Stomach (tissue), 9 donors: ENCODE measurements around the gene RGS17. TPM values are rescaled to one million over a fixed set of nuclear protein-coding genes. Genes with fewer than 3 reads are reported as not detected.

ENCODE experiments used
- DNase-seq, 2 donors: peaks; one replicate each; pipeline versions ENCODE4 v3.0.0 to v3.0.0-alpha.2; 2013 to 2019
- H3K27ac ChIP-seq, 5 donors: fragments of 200-600 bp in 4 of 5; sonication (generic) in 4 of 5; one replicate each; pipeline ENCODE4 v1.5.1; 2013 to 2019; ENCODE audit warnings: mild to moderate bottlenecking in 1 of 5, moderate library complexity in 1 of 5
- H3K27me3 ChIP-seq, 3 donors: fragments of 200-600 bp; sonication (generic); one replicate each; pipeline ENCODE4 v1.5.1; 2017 to 2019; ENCODE audit warnings: mixed run types in 1 of 3
- H3K36me3 ChIP-seq, 4 donors: fragments of 200-600 bp; sonication (generic); 1 replicate in 3 of 4; 2 replicates in 1 of 4; pipeline ENCODE4 v1.5.1; 2016 to 2019
- H3K4me1 ChIP-seq, 4 donors: fragments of 200-600 bp; sonication (generic); one replicate each; pipeline ENCODE4 v1.5.1; 2016 to 2019
- H3K4me3 ChIP-seq, 4 donors: fragments of 200-600 bp; sonication (generic) in 3 of 4; one replicate each; pipeline ENCODE4 v1.5.1; 2016 to 2019; ENCODE audit warnings: mild to moderate bottlenecking in 1 of 4
- H3K9me3 ChIP-seq, 4 donors: fragments of 200-600 bp; sonication (generic); one replicate each; pipeline ENCODE4 v1.5.1; 2016 to 2019
- EP300 ChIP-seq: sonication (generic); formaldehyde crosslinking; IDR thresholded peaks from one replicate; pipeline ENCODE4 v1.6.1; 2017; ENCODE audit warnings: antibody characterized with exemption
- POLR2A ChIP-seq, 4 donors: fragments of 450-650 bp; IDR thresholded peaks; one replicate each; pipeline ENCODE4 v1.6.1; 2016; ENCODE audit warnings: antibody characterized with exemption in 4 of 4, control low read depth in 2 of 4, mild to moderate bottlenecking in 1 of 4, moderate library complexity in 1 of 4
- POLR2AphosphoS5 ChIP-seq, 3 donors: sonication (generic); formaldehyde crosslinking; IDR thresholded peaks; one replicate each; pipeline ENCODE4 v1.6.1; 2016; ENCODE audit warnings: antibody characterized with exemption in 3 of 3
- whole genome bisulfite sequencing, 5 donors: extraction: QIAGEN DNeasy Blood & Tissue Kit in 3 of 5; methylation state at CpG; one replicate each; pipeline versions ENCODE4 v1.1.5 to v1.1.7; 2013 to 2018; 5-methylcytosine and 5-hydroxymethylcytosine counted together
- intact Hi-C: fragments of 100-400 bp; cut with DNase I; formaldehyde crosslinking; loops from one replicate; pipeline ENCODE4 v1.15.1; 2023; ENCODE audit warnings: low total_unique reads
- polyA plus RNA-seq, 3 donors: library from polyadenylated mRNA; stranded (reverse); fragments of 200-250 nt; gene quantifications; one replicate each; pipeline ENCODE4 v1.2.3, GENCODE V29; 2013
- total RNA-seq, 5 donors: library from RNA; depleted of rRNA; stranded (reverse); fragments of >200 nt; gene quantifications; one replicate each; pipeline versions ENCODE4 v1.1.0 to v1.2.3, GENCODE V29; 2014 to 2016
- TF ChIP-seq, protein P1 (sequence below), 7 experiments: fragments of 450-650 bp in 4 of 7; fragments of 200-600 bp in 3 of 7; sonication (generic) in 3 of 7; IDR thresholded peaks; one replicate each; pipeline ENCODE4 v1.5.1; 2016 to 2019; ENCODE audit warnings: antibody characterized with exemption in 7 of 7, control low read depth in 2 of 7, mild to moderate bottlenecking in 1 of 7
- donor health status: healthy with polysubstance abuse.
- donor health status: Bipolar disorder and iron deficiency.
- donor health status: healthy.

Gene RGS17
- total and polyA plus RNA-seq, 8 donors: 0.33 to 2.8 (median 1.7) TPM; not detected in 1

DNA sequence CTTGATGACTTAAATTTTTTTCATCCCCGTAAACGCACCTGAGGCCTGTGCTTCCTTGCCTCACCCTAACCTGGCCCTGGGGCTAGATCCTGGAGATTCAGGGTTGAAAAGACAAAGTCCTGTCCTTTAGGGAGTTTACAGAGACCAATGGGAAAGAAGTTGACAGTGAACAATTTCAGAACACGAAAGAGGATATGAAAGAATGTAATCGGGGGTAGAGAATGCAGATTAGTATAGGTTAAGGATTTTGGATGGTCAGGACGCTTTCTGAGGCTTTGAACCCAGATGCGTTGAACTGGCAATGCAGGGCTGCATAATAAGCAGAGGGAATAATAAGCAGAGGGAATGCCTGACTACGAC is 146.6 kb downstream of the RGS17 start:
- peak overlapping the region; percentile 69 to 92 (median 89) for H3K27ac ChIP-seq

DNA sequence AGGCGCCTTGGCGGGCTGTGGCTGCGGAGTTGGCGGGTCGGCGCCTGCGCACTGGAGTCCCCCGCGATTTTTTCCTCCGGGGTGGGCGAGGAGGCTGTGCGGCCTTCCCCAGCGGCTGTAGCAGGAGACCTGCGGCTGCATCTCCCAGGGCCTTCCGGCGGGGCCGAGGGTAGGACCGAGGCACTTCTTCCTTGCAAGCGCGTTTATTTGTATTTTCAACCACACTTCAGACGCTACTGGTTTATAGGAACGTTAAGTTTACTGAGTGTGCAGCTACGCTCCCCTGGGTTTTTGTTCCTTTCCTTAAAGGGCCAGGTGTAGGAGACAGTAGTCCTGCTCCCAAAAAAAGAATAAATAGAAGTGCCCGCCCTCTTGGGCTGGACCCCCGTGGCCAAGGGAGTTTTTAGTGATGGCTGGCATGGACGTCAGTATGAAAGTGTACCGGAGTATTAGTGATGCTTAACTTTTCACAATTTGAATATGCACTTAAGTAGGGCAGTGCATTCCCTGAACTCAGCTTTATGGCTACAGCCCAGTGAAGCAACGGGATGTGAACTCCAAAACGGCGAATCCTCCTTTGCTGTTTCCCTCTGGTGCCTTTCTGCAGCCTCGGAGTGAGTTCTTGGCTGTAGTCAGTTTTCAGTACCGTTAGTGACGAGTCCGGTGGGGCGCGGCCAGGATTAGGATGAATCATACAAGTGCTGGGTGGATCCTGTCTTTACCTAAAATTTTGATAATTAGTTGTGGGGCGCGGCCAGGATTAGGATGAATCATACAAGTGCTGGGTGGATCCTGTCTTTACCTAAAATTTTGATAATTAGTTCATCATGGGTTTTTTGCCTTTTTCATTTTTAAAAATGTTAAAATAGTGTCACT is 147.2 kb downstream of the RGS17 start:
- Histone ChIP-seq H3K4me3 (peak overlapping the region; percentile 58 to 97 (median 76)), H3K27ac (peak overlapping the region; percentile 84 to 94 (median 91)), H3K9me3 (no peaks in the 10 kb centered on the region), H3K4me1 (peaks cover 19 to 45% (median 29%) of the 10 kb centered on the region in 4 donors), H3K27me3 (no peaks in the 10 kb centered on the region), H3K36me3 (peaks cover 0 to 6% (median 0%) of the 10 kb centered on the region in 4 donors)
- 0% methylated on average over 29 to 38 of the region's 38 CpGs for WGBS, 5 donors
- TF ChIP-seq, protein P1, sequence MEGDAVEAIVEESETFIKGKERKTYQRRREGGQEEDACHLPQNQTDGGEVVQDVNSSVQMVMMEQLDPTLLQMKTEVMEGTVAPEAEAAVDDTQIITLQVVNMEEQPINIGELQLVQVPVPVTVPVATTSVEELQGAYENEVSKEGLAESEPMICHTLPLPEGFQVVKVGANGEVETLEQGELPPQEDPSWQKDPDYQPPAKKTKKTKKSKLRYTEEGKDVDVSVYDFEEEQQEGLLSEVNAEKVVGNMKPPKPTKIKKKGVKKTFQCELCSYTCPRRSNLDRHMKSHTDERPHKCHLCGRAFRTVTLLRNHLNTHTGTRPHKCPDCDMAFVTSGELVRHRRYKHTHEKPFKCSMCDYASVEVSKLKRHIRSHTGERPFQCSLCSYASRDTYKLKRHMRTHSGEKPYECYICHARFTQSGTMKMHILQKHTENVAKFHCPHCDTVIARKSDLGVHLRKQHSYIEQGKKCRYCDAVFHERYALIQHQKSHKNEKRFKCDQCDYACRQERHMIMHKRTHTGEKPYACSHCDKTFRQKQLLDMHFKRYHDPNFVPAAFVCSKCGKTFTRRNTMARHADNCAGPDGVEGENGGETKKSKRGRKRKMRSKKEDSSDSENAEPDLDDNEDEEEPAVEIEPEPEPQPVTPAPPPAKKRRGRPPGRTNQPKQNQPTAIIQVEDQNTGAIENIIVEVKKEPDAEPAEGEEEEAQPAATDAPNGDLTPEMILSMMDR (IDR thresholded peaks at IDR 0.05): no peak
- peak; percentile 10 to 45 (median 37) for TF ChIP-seq POLR2AphosphoS5 (IDR thresholded peaks at IDR 0.05)
- TF ChIP-seq EP300: no peak
- peak; percentile 93 to 99 for DNase-seq
- intact Hi-C loops: no loop called here

More for the DNA sequence above, 146.6 kb downstream of the RGS17 start:
- Histone ChIP-seq H3K4me3 (peak overlapping the region; percentile 58 to 97 (median 76)), H3K4me1 (peaks cover 19 to 45% (median 29%) of the 10 kb centered on the region in 4 donors), H3K9me3 (no peaks in the 10 kb centered on the region), H3K36me3 (peaks cover 0 to 7% (median under 1%) of the 10 kb centered on the region in 4 donors), H3K27me3 (no peaks in the 10 kb centered on the region)
- TF ChIP-seq POLR2A (IDR thresholded peaks at IDR 0.05) (no peak), EP300 (no peak), POLR2AphosphoS5 (IDR thresholded peaks at IDR 0.05) (no peak)
- TF ChIP-seq, protein P1 (IDR thresholded peaks at IDR 0.05): no peak
- DNase-seq: peak in 1 of 2 donors; percentile 10
- intact Hi-C loops: no loop called here
- 3 to 8% (median 6%) methylated on average over 7 of the region's 7 CpGs for WGBS, 5 donors

DNA sequence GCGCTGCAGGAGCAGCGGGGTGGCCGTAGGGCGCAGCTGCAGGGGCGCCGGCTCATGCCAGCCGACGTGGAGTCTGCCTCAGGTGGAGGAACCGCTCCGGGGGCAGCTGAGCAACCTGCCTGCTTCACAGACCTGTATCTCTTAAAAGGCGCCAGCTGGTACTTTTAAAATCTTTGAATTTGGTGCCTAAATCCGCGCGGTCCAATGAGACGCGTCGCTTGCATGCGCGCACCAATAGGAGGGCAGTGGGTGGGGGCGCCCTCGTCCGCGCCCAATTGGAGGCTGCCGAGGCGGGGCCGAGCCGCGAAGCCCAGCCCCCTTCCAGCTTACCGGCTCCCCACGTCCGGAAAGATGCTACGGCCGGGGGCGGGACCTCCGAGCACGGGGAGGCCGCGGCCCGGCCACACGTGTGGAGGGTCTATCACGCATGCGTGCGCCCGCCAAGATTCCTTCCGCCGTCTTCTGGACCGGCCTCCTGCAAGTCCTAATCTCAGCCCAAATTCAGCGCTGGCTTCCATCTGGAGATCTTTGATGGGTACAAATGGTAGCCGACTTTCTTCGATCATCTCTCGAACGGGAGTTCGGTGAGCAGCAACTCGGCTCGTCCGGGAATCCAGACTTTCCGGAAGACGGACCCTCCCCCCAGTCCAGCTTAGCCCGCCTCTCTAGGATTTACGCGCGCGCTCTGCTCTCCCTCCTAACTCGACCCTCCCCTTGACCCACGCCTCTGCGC is 148.0 kb downstream of the RGS17 start, which contains the start of gene FBXO5:
TSS of gene FBXO5 (minus strand) at position 138 of the 733 bp plus-strand sequence. CDS start at position 56, 82 bp downstream.
- H3K27me3 ChIP-seq: no peaks in the 10 kb centered on the region
- peaks cover 0 to 6% (median 0%) of the 10 kb centered on the region in 4 donors for H3K36me3 ChIP-seq
- peak within 1 kb of the TSS; percentile 58 to 97 (median 76) for H3K4me3 ChIP-seq
- TF ChIP-seq POLR2A (IDR thresholded peaks at IDR 0.05): no peak
- peak; percentile 53 for TF ChIP-seq EP300
- peak; percentile 8 to 50 (median 44) for TF ChIP-seq POLR2AphosphoS5 (IDR thresholded peaks at IDR 0.05)
- WGBS, 5 donors: 0 to 1% (median 0%) methylated on average over 43 to 66 of the region's 66 CpGs
- intact Hi-C loops: no loop called here
- peak; percentile 97 to 100 for DNase-seq
- no peaks in the 10 kb centered on the region for H3K9me3 ChIP-seq
- peak within 1 kb of the TSS; percentile 84 to 94 (median 91) for H3K27ac ChIP-seq
- H3K4me1 ChIP-seq: peaks cover 19 to 45% (median 29%) of the 10 kb centered on the region in 4 donors

DNA sequence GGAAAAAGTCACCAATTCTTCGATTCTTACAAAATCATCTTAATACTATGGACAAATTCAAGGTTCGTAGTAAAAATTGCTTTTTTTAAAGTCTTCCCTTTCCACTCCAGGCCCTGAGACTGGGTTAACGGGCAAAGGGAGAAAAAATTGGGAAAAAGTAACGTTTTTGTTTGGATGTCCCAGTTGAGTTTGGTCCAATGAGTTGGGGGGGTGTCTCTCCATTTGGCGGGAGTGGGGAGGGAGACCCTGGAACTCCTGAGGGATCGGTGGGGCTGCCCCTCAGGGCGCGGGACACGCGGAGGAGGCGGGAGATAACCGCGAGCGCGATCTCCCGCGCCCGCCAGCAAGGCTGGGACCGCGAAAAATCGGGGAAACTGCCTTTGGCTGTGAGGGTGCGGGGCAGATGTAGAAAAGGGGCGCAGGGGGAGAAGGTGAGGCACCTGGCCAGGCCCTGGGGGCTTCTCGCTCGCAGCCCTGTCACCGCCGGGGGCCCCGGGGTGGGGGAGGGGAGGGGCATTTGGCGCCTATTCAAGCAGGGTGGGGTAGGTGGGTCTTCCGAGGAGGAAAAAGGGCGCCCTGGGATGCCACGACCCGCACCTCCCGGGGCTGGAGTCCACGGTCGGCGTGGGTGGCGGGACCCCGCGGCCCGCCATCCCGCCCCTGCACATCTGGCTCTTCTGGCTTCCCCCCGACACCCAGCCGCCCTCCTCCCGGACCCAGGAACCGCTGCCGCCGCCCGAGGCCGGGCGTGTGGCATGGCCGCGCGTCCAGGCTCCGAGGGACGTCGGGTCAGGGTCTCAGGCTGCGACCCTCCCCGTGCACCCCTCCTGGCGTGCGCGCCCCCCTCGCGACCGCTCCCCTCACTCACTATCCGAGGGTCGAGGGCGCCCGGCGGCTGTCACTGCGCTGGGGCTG is 148.8 kb downstream of the RGS17 start:
- 1 to 7% (median 4%) methylated on average over 19 to 71 of the region's 71 CpGs for WGBS, 5 donors
- H3K27ac ChIP-seq: peak overlapping the region in 3 of 5 donors; percentile 84 to 92 (median 89)
- H3K9me3 ChIP-seq: no peaks in the 10 kb centered on the region
- intact Hi-C loops: no loop called here
- H3K27me3 ChIP-seq: no peaks in the 10 kb centered on the region
- H3K4me1 ChIP-seq: peaks cover 19 to 45% (median 29%) of the 10 kb centered on the region in 4 donors
- peaks cover 0 to 6% (median 0%) of the 10 kb centered on the region in 4 donors for H3K36me3 ChIP-seq
- DNase-seq: peak in 1 of 2 donors; percentile 37
- TF ChIP-seq POLR2A (IDR thresholded peaks at IDR 0.05) (no peak), EP300 (no peak), POLR2AphosphoS5 (IDR thresholded peaks at IDR 0.05) (no peak)
- TF ChIP-seq, protein P1 (IDR thresholded peaks at IDR 0.05): no peak
- peak overlapping the region; percentile 58 to 97 (median 76) for H3K4me3 ChIP-seq
